Hematopoietic multipotent progenitor cell treated with erythropoietin and hydrocortisone succinate and interleukin-3 and kit ligand, for 4 days (in vitro differentiated cells): Measurements from ENCODE around the gene NEK4.

Experiments used
- DNase-seq: peaks from one replicate; pipeline ENCODE4 v3.0.0-alpha.2; 2015

NEK4 gene

GRCh38 chr3:52770496-52771333, at the start of gene NEK4:
Gene NEK4 (minus strand): TSS chr3:52770940. CDS start chr3:52770746, 194 bp downstream.
- peak; percentile 97 for DNase-seq

GRCh38 chr3:52819936-52820335, 49.2 kb upstream of the NEK4 start:
- no peak for DNase-seq

- DNase-seq = no peak
Observed at GRCh38 chr3:52817860-52818259, 47.1 kb upstream of the NEK4 start.

GRCh38 chr3:52817221-52817620, 46.5 kb upstream of the NEK4 start:
- no peak for DNase-seq

GRCh38 chr3:52816654-52817053, 45.9 kb upstream of the NEK4 start:
- no peak for DNase-seq

GRCh38 chr3:52816199-52816598, 45.5 kb upstream of the NEK4 start:
- no peak for DNase-seq

- DNase-seq = no peak
Observed at GRCh38 chr3:52813810-52814209, 43.1 kb upstream of the NEK4 start.

GRCh38 chr3:52811452-52812011, 40.8 kb upstream of the NEK4 start:
- no peak for DNase-seq

GRCh38 chr3:52810923-52811322, 40.2 kb upstream of the NEK4 start:
- DNase-seq = no peak

- DNase-seq = peak; percentile 31
Observed at GRCh38 chr3:52809662-52810377, 39.1 kb upstream of the NEK4 start.

GRCh38 chr3:52809149-52809548, 38.4 kb upstream of the NEK4 start:
- DNase-seq = no peak

- no peak for DNase-seq
Observed at GRCh38 chr3:52805270-52806039, 34.7 kb upstream of the NEK4 start.

GRCh38 chr3:52801839-52802238, 31.1 kb upstream of the NEK4 start:
- DNase-seq = no peak

GRCh38 chr3:52800079-52800478, 29.3 kb upstream of the NEK4 start:
- DNase-seq = no peak

GRCh38 chr3:52798978-52799476, 28.3 kb upstream of the NEK4 start:
- DNase-seq = peak; percentile 27

GRCh38 chr3:52798376-52798977, 27.7 kb upstream of the NEK4 start:
- DNase-seq = no peak

GRCh38 chr3:52796411-52796810, 25.7 kb upstream of the NEK4 start:
- no peak for DNase-seq

GRCh38 chr3:52795298-52795900, 24.7 kb upstream of the NEK4 start:
- DNase-seq = no peak

GRCh38 chr3:52794612-52795099, 23.9 kb upstream of the NEK4 start, which contains the start of gene ITIH3:
Gene ITIH3 (plus strand): TSS chr3:52794796. CDS start chr3:52794804, 8 bp downstream.
- no peak for DNase-seq

GRCh38 chr3:52793702-52794611, 23.2 kb upstream of the NEK4 start:
- no peak for DNase-seq
